ENCODE results near the gene CCDC7. TPM values are rescaled to one million over a fixed set of nuclear protein-coding genes. Genes with fewer than 3 reads are reported as not detected.
"Not testable (repeated sequence)": the region's sequence is repeated elsewhere in the genome, so short reads cannot be mapped to it uniquely, and the experiment has no call there.

CCDC7 gene
- total and polyA plus RNA-seq, 2 experiments from 2014 or later: 4.2 to 6.4 TPM

GRCh38 chr10:32501906-32502305, 56.0 kb downstream of the CCDC7 start:
- Histone ChIP-seq H3K27me3 (no peaks in the 10 kb centered on the region), H3K4me1 (ENCODE audit: low read depth) (no peaks in the 10 kb centered on the region), H3K36me3 (no peaks in the 10 kb centered on the region), H3K4me3 (no peak overlapping the region), H3K9me3 (ENCODE audit: low read depth) (no peaks in the 10 kb centered on the region), H3K27ac (no peak overlapping the region)
- no peak for TF ChIP-seq CTCF (IDR thresholded peaks at IDR 0.05; ENCODE audit: low read depth, low read length)
- no peak for DNase-seq (ENCODE audit: low read depth in 1 of 2, low spot score in 1 of 2)

GRCh38 chr10:32505762-32506420, 60.0 kb downstream of the CCDC7 start:
- DNase-seq (ENCODE audit: low read depth in 1 of 2, low spot score in 1 of 2); H3K27me3 ChIP-seq; H3K9me3 ChIP-seq (ENCODE audit: low read depth); H3K27ac ChIP-seq; H3K4me3 ChIP-seq; H3K4me1 ChIP-seq (ENCODE audit: low read depth); H3K36me3 ChIP-seq: not testable (repeated sequence)

GRCh38 chr10:32511599-32511998, 65.7 kb downstream of the CCDC7 start:
- Histone ChIP-seq H3K27me3 (no peaks in the 10 kb centered on the region), H3K36me3 (no peaks in the 10 kb centered on the region), H3K4me3 (no peak overlapping the region), H3K4me1 (ENCODE audit: low read depth) (no peaks in the 10 kb centered on the region), H3K27ac (no peak overlapping the region), H3K9me3 (ENCODE audit: low read depth) (no peaks in the 10 kb centered on the region)
- no peak for DNase-seq (ENCODE audit: low read depth in 1 of 2, low spot score in 1 of 2)
- TF ChIP-seq CTCF (IDR thresholded peaks at IDR 0.05; ENCODE audit: low read depth, low read length): no peak

GRCh38 chr10:32516567-32517495, 70.9 kb downstream of the CCDC7 start:
- no peaks in the 10 kb centered on the region for H3K9me3 ChIP-seq (ENCODE audit: low read depth)
- TF ChIP-seq CTCF (IDR thresholded peaks at IDR 0.05; ENCODE audit: low read depth, low read length): no peak
- H3K4me3 ChIP-seq: no peak overlapping the region
- H3K27ac ChIP-seq: no peak overlapping the region
- no peaks in the 10 kb centered on the region for H3K36me3 ChIP-seq
- DNase-seq (ENCODE audit: low read depth in 1 of 2, low spot score in 1 of 2): no peak
- H3K27me3 ChIP-seq: no peaks in the 10 kb centered on the region
- no peaks in the 10 kb centered on the region for H3K4me1 ChIP-seq (ENCODE audit: low read depth)

- Histone ChIP-seq H3K4me3 (no peak overlapping the region), H3K27ac (no peak overlapping the region), H3K4me1 (ENCODE audit: low read depth) (no peaks in the 10 kb centered on the region), H3K27me3 (no peaks in the 10 kb centered on the region), H3K36me3 (no peaks in the 10 kb centered on the region), H3K9me3 (ENCODE audit: low read depth) (no peaks in the 10 kb centered on the region)
- TF ChIP-seq CTCF (IDR thresholded peaks at IDR 0.05; ENCODE audit: low read depth, low read length): no peak
- no peak for DNase-seq (ENCODE audit: low read depth in 1 of 2, low spot score in 1 of 2)
Measured at GRCh38 chr10:32530231-32530630, 84.3 kb downstream of the CCDC7 start.

- no peak overlapping the region for H3K27ac ChIP-seq
- H3K27me3 ChIP-seq: no peaks in the 10 kb centered on the region
- TF ChIP-seq CTCF (IDR thresholded peaks at IDR 0.05; ENCODE audit: low read depth, low read length): no peak
- H3K9me3 ChIP-seq (ENCODE audit: low read depth): no peaks in the 10 kb centered on the region
- no peaks in the 10 kb centered on the region for H3K36me3 ChIP-seq
- no peak for DNase-seq (ENCODE audit: low read depth in 1 of 2, low spot score in 1 of 2)
- H3K4me1 ChIP-seq (ENCODE audit: low read depth): no peaks in the 10 kb centered on the region
- no peak overlapping the region for H3K4me3 ChIP-seq
Measured at GRCh38 chr10:32538256-32538655, 92.3 kb downstream of the CCDC7 start.

Data from cardiac muscle cell (in vitro differentiated cells and primary cell).